SK-N-SH (cell line): ENCODE measurements around the gene FICD.

Source experiments
- GABPA ChIP-seq: IDR thresholded peaks from 2 replicates; pipeline ENCODE4 v1.4.0; 2012; ENCODE audit warnings: low read depth, mild to moderate bottlenecking
- NFIC ChIP-seq: IDR thresholded peaks from 2 replicates; pipeline ENCODE4 v1.4.0; 2012; ENCODE audit warnings: borderline replicate concordance

GRCh38 chr12:108505129-108505528 is 9.9 kb upstream of the FICD start:
- TF ChIP-seq NFIC (no peak), GABPA (no peak)
